Testis (tissue), 3 donors: ENCODE data around the gene FBXW9. TPM values are rescaled to one million over a fixed set of nuclear protein-coding genes. Genes with fewer than 3 reads are reported as not detected.
"Not testable (repeated sequence)": the region's sequence is repeated elsewhere in the genome, so short reads cannot be mapped to it uniquely, and the experiment has no call there.

ENCODE experiments used
- DNase-seq: peaks from one replicate; pipeline ENCODE4 v3.0.0-alpha.2; 2019
- H3K27ac ChIP-seq, 2 donors: fragments of 200-600 bp; sonication (generic); one replicate each; pipeline ENCODE4 v1.5.1; 2019
- H3K27me3 ChIP-seq: fragments of 200-600 bp; sonication (generic); one replicate; pipeline ENCODE4 v1.5.1; 2019
- H3K36me3 ChIP-seq: fragments of 200-600 bp; sonication (generic); one replicate; pipeline ENCODE4 v1.5.1; 2017; ENCODE audit warnings: low read depth; ENCODE audit errors: missing control alignments
- H3K4me1 ChIP-seq: fragments of 200-600 bp; sonication (generic); one replicate; pipeline ENCODE4 v1.5.1; 2019
- H3K4me3 ChIP-seq, 2 donors: fragments of 200-600 bp; sonication (generic); one replicate each; pipeline ENCODE4 v1.5.1; 2017 to 2019
- H3K9me3 ChIP-seq: fragments of 200-600 bp; sonication (generic); one replicate; pipeline ENCODE4 v1.5.1; 2017
- CTCF ChIP-seq, 3 experiments: fragments of 450-650 bp in 2 of 3; fragments of 200-600 bp in 1 of 3; sonication (generic) in 1 of 3; IDR thresholded peaks; one replicate each; pipeline ENCODE4 v1.5.1; 2016 to 2019; ENCODE audit warnings: antibody characterized with exemption in 3 of 3, mild to moderate bottlenecking in 2 of 3, moderate library complexity in 1 of 3
- POLR2A ChIP-seq: fragments of 450-650 bp; IDR thresholded peaks from one replicate; pipeline ENCODE4 v1.6.1; 2017; ENCODE audit warnings: antibody characterized with exemption, mild to moderate bottlenecking, moderate library complexity
- WGBS, 2 donors: methylation state at CpG; one replicate each; pipeline ENCODE4 v1.1.5; 2018; 5-methylcytosine and 5-hydroxymethylcytosine counted together
- intact Hi-C: fragments of 100-400 bp; cut with DNase I; formaldehyde crosslinking; loops from one replicate; pipeline ENCODE4 v1.15.1; 2023; ENCODE audit warnings: low total_unique reads
- polyA plus RNA-seq: library from polyadenylated mRNA; stranded (reverse); fragments of 350-450 nt; fragmentation: Illumina TruSeq; extraction: RNeasy Lipid Tissue Mini Kit (QIAGEN cat#74804); gene quantifications from one replicate; pipeline ENCODE4 v1.2.3, GENCODE V29; 2014; ENCODE audit warnings: low read depth, low replicate concordance; ENCODE audit not compliant: insufficient read depth
- total RNA-seq, 2 donors: library from RNA; depleted of rRNA; stranded (reverse); fragments of >200 nt; gene quantifications; one replicate each; pipeline ENCODE4 v1.2.3, GENCODE V29; 2016

FBXW9 gene
- total and polyA plus RNA-seq, 3 donors from 2014 or later = 20.5 to 27.4 (median 23.3) TPM

- intact Hi-C loops = no loop called here
- TF ChIP-seq POLR2A (no peak), CTCF (IDR thresholded peaks at IDR 0.05) (no peak)
- 89% methylated on average over 15 of the region's 15 CpGs; no CpG with 5 or more reads in 1 of the 2 donors for WGBS, 2 donors
- no peak for DNase-seq
- H3K27me3 ChIP-seq = no peaks in the 10 kb centered on the region
- no peaks in the 10 kb centered on the region for H3K9me3 ChIP-seq
- peaks cover 3% of the 10 kb centered on the region for H3K36me3 ChIP-seq
- peaks cover under 1% of the 10 kb centered on the region for H3K4me1 ChIP-seq
- H3K4me3 ChIP-seq = no peak overlapping the region
- H3K27ac ChIP-seq = no peak overlapping the region
Observed at GRCh38 chr19:12715102-12715501, 18.7 kb upstream of the FBXW9 start.

GRCh38 chr19:12713304-12713703, 16.9 kb upstream of the FBXW9 start:
- 93 to 95% methylated on average over 9 of the region's 9 CpGs for WGBS, 2 donors
- H3K27me3 ChIP-seq, H3K9me3 ChIP-seq, DNase-seq, H3K4me1 ChIP-seq, H3K27ac ChIP-seq, H3K36me3 ChIP-seq, H3K4me3 ChIP-seq, intact Hi-C loops: not testable (repeated sequence)

GRCh38 chr19:12712077-12712476, 15.6 kb upstream of the FBXW9 start:
- H3K4me1 ChIP-seq, H3K27me3 ChIP-seq, H3K9me3 ChIP-seq, H3K4me3 ChIP-seq, H3K27ac ChIP-seq, intact Hi-C loops, H3K36me3 ChIP-seq: not testable (repeated sequence)
- DNase-seq = peak; percentile 54
- peak in 1 of 3 experiments; percentile 49 for TF ChIP-seq CTCF (IDR thresholded peaks at IDR 0.05)
- WGBS, 2 donors = 47 to 61% methylated on average over 11 of the region's 14 CpGs

GRCh38 chr19:12711187-12711586, 14.8 kb upstream of the FBXW9 start:
- Histone ChIP-seq H3K9me3 (no peaks in the 10 kb centered on the region), H3K4me3 (no peak overlapping the region), H3K27ac (no peak overlapping the region), H3K36me3 (peaks cover 3% of the 10 kb centered on the region), H3K27me3 (no peaks in the 10 kb centered on the region), H3K4me1 (no peaks in the 10 kb centered on the region)
- TF ChIP-seq CTCF (IDR thresholded peaks at IDR 0.05) (no peak), POLR2A (no peak)
- DNase-seq = no peak
- intact Hi-C loops = no loop called here
- WGBS, 2 donors = 72 to 81% methylated on average over 7 to 17 of the region's 17 CpGs

GRCh38 chr19:12708641-12709040, 12.2 kb upstream of the FBXW9 start:
- no peaks in the 10 kb centered on the region for H3K36me3 ChIP-seq
- no peaks in the 10 kb centered on the region for H3K4me1 ChIP-seq
- H3K9me3 ChIP-seq = no peaks in the 10 kb centered on the region
- H3K27me3 ChIP-seq = no peaks in the 10 kb centered on the region
- DNase-seq = no peak
- H3K4me3 ChIP-seq = no peak overlapping the region
- H3K27ac ChIP-seq = no peak overlapping the region
- intact Hi-C loops = no loop called here
- 94% methylated on average over 8 of the region's 8 CpGs for WGBS, 2 donors
- TF ChIP-seq POLR2A (no peak), CTCF (IDR thresholded peaks at IDR 0.05) (no peak)
